ENCODE measurements around the gene SEMA4G. TPM values are rescaled to one million over a fixed set of nuclear protein-coding genes. Genes with fewer than 3 reads are reported as not detected.
A peak's percentile ranks its signal among the peaks of the same experiment; 100 is the strongest.

Gene SEMA4G
- total and polyA plus RNA-seq, 2 experiments from 2014 or later: 5.3 to 8.5 TPM

GRCh38 chr10:100970076-100970913 lies 991 bp downstream of the SEMA4G start:
- Histone ChIP-seq H4K20me1 (replicated peaks; ENCODE audit: insufficient read depth) (no peaks in the 10 kb centered on the region), H3K9me2 (ENCODE audit: insufficient read depth) (no peaks in the 10 kb centered on the region), H3K4me3 (peak overlapping the region; percentile 92), H3K4me2 (peak overlapping the region; percentile 96), H3F3A (replicated peaks; ENCODE audit: low read depth) (peaks cover 5% of the 10 kb centered on the region; the same call in 1 of the 2 replicates), H2AFZ (peak overlapping the region; percentile 96), H3K4me1 (ENCODE audit: insufficient read depth) (peaks cover 26% of the 10 kb centered on the region), H3K27ac (ENCODE audit: low read depth) (no peak overlapping the region), H3K36me3 (ENCODE audit: insufficient read depth) (no peaks in the 10 kb centered on the region), H3K27me3 (ENCODE audit: insufficient read depth) (no peaks in the 10 kb centered on the region), H3K79me2 (replicated peaks; ENCODE audit: insufficient read depth) (no peaks in the 10 kb centered on the region)
- ATAC-seq (peak; percentile 38), DNase-seq (ENCODE audit: low spot score) (peak; percentile 52)
- no peaks in the 10 kb centered on the region for H3K9me3 Mint-ChIP-seq
- peaks cover 15% of the 10 kb centered on the region for H3K27me3 Mint-ChIP-seq (ENCODE audit: insufficient read depth, low read depth, poor library complexity)
- peaks cover 32% of the 10 kb centered on the region for H3K4me1 Mint-ChIP-seq
- TF ChIP-seq JUNB (IDR thresholded peaks at IDR 0.05; ENCODE audit: unreplicated experiment): no peak
- TF ChIP-seq EZH2phosphoT487 (IDR thresholded peaks at IDR 0.05; ENCODE audit: unreplicated experiment): no peak
- TF ChIP-seq, protein P1, sequence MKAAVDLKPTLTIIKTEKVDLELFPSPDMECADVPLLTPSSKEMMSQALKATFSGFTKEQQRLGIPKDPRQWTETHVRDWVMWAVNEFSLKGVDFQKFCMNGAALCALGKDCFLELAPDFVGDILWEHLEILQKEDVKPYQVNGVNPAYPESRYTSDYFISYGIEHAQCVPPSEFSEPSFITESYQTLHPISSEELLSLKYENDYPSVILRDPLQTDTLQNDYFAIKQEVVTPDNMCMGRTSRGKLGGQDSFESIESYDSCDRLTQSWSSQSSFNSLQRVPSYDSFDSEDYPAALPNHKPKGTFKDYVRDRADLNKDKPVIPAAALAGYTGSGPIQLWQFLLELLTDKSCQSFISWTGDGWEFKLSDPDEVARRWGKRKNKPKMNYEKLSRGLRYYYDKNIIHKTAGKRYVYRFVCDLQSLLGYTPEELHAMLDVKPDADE (IDR thresholded peaks at IDR 0.05): no peak
- TF ChIP-seq POLR2AphosphoS5 (IDR thresholded peaks at IDR 0.05; ENCODE audit: low read depth): no peak
- TF ChIP-seq STAT1 (IDR thresholded peaks at IDR 0.05; ENCODE audit: unreplicated experiment): no peak
- TF ChIP-seq EZH2 (IDR thresholded peaks at IDR 0.05; ENCODE audit: low read depth, unreplicated experiment): no peak
- TF ChIP-seq ZNF114 (CRISPR knock-in tag; IDR thresholded peaks at IDR 0.05): no peak
- TF ChIP-seq ZNF331 (CRISPR knock-in tag; IDR thresholded peaks at IDR 0.05; ENCODE audit: low read depth): no peak
- no peak for TF ChIP-seq CREB1 (CRISPR knock-in tag; IDR thresholded peaks at IDR 0.05; ENCODE audit: low read depth)
- TF ChIP-seq, protein P2, sequence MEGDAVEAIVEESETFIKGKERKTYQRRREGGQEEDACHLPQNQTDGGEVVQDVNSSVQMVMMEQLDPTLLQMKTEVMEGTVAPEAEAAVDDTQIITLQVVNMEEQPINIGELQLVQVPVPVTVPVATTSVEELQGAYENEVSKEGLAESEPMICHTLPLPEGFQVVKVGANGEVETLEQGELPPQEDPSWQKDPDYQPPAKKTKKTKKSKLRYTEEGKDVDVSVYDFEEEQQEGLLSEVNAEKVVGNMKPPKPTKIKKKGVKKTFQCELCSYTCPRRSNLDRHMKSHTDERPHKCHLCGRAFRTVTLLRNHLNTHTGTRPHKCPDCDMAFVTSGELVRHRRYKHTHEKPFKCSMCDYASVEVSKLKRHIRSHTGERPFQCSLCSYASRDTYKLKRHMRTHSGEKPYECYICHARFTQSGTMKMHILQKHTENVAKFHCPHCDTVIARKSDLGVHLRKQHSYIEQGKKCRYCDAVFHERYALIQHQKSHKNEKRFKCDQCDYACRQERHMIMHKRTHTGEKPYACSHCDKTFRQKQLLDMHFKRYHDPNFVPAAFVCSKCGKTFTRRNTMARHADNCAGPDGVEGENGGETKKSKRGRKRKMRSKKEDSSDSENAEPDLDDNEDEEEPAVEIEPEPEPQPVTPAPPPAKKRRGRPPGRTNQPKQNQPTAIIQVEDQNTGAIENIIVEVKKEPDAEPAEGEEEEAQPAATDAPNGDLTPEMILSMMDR (conservative IDR thresholded peaks at IDR 0.05; ENCODE audit: low read depth in 2 of 2): no peak
- TF ChIP-seq NANOG (IDR thresholded peaks at IDR 0.05; ENCODE audit: borderline replicate concordance): no peak
- no peak overlapping the region for H3K27ac Mint-ChIP-seq
- H3K4me3 Mint-ChIP-seq: peak overlapping the region; percentile 77
- H3K36me3 Mint-ChIP-seq (ENCODE audit: low read depth): 0 out of 3 replicates have a peak, but pooled peaks cover 3% of the 10 kb centered on the region
